SK-N-SH treated with all-trans-retinoic acid at 6 μM for 48 hours (cell line): ENCODE measurements around the gene PSMA1.

Experiments
- POU6F1 ChIP-seq: fragments of 250-450 bp; sonication (Bioruptor Pico); IDR thresholded peaks from 2 replicates; pipeline ENCODE4 v1.8.0; 2021; ENCODE audit warnings: low read depth, mild to moderate bottlenecking, moderate library complexity, borderline replicate concordance
- RARB ChIP-seq: fragments of 250-450 bp; sonication (Bioruptor Pico); IDR thresholded peaks from 2 replicates; pipeline ENCODE4 v1.8.0; 2021; ENCODE audit warnings: mild to moderate bottlenecking, moderate library complexity
- SNAI2 ChIP-seq: fragments of 250-450 bp; sonication (Bioruptor Pico); IDR thresholded peaks from 2 replicates; pipeline ENCODE4 v1.5.0; 2020; ENCODE audit warnings: mild to moderate bottlenecking, moderate library complexity
- TCF4 ChIP-seq: fragments of 250-450 bp; sonication (Bioruptor Pico); IDR thresholded peaks from 2 replicates; pipeline ENCODE4 v1.8.0; 2021; ENCODE audit warnings: mild to moderate bottlenecking, moderate library complexity, borderline replicate concordance
- TOX ChIP-seq: fragments of 250-450 bp; sonication (Bioruptor Pico); IDR thresholded peaks from 2 replicates; pipeline ENCODE4 v1.8.0; 2021; ENCODE audit warnings: mild to moderate bottlenecking, moderate library complexity, borderline replicate concordance
- ZNF565 ChIP-seq: fragments of 450-650 bp; formaldehyde crosslinking; conservative IDR thresholded peaks from 2 replicates; pipeline ENCODE4 v1.5.0; 2020; ENCODE audit warnings: low read depth, mild to moderate bottlenecking, moderate library complexity

GRCh38 chr11:14544611-14545010 lies 24.4 kb upstream of the PSMA1 start:
- TF ChIP-seq SNAI2 (CRISPR knock-in tag) (no peak), TOX (CRISPR knock-in tag) (no peak), ZNF565 (CRISPR knock-in tag) (no peak), TCF4 (CRISPR knock-in tag) (no peak), POU6F1 (CRISPR knock-in tag) (no peak), RARB (no peak)
